H9 (cell line): ENCODE results near the gene GFM2. TPM values are rescaled to one million over a fixed set of nuclear protein-coding genes. Genes with fewer than 3 reads are reported as not detected.

Source experiments
- DNase-seq: peaks from one replicate; pipeline ENCODE4 v3.0.0-alpha.2; 2017
- H2AFZ ChIP-seq: one replicate; pipeline ENCODE4 v1.6.1; 2013; ENCODE audit warnings: mild to moderate bottlenecking, low read length, control low read depth, moderate library complexity
- H2AK5ac ChIP-seq: 2 replicates; pipeline ENCODE4 v1.6.1; 2013; ENCODE audit warnings: low read length, control low read depth, mixed read lengths; ENCODE audit not compliant: insufficient read length
- H2BK120ac ChIP-seq: one replicate; pipeline ENCODE4 v1.6.1; 2013; ENCODE audit warnings: low read depth, mild to moderate bottlenecking, low read length, control low read depth, inconsistent platforms; ENCODE audit not compliant: poor library complexity, severe bottlenecking
- H2BK12ac ChIP-seq: 2 replicates; pipeline ENCODE4 v1.6.1; 2013; ENCODE audit warnings: low read length, control low read depth, mixed read lengths, low read depth; ENCODE audit not compliant: insufficient read length
- H2BK15ac ChIP-seq: 2 replicates; pipeline ENCODE4 v1.6.1; 2013; ENCODE audit warnings: low read depth, low read length, control low read depth
- H2BK20ac ChIP-seq: one replicate; pipeline ENCODE4 v1.6.1; 2013; ENCODE audit warnings: low read depth, mild to moderate bottlenecking, low read length, control low read depth, inconsistent platforms; ENCODE audit not compliant: poor library complexity, severe bottlenecking
- H2BK5ac ChIP-seq: 2 replicates; pipeline ENCODE4 v1.6.1; 2013; ENCODE audit warnings: low read length, control low read depth, mixed read lengths; ENCODE audit not compliant: insufficient read length
- H3K14ac ChIP-seq: 2 replicates; pipeline ENCODE4 v1.6.1; 2013; ENCODE audit warnings: low read length, control low read depth; ENCODE audit not compliant: insufficient read depth
- H3K18ac ChIP-seq: 2 replicates; pipeline ENCODE4 v1.6.1; 2013; ENCODE audit warnings: low read depth, mild to moderate bottlenecking, mixed read lengths, low read length, control low read depth; ENCODE audit not compliant: insufficient read length
- H3K23ac ChIP-seq: 2 replicates; pipeline ENCODE4 v1.6.1; 2013; ENCODE audit warnings: low read length, control low read depth, mixed read lengths, low read depth; ENCODE audit not compliant: insufficient read length
- H3K23me2 ChIP-seq: 2 replicates; pipeline ENCODE4 v1.6.1; 2013; ENCODE audit warnings: low read depth, mild to moderate bottlenecking, mixed read lengths, low read length, control low read depth; ENCODE audit not compliant: insufficient read length, poor library complexity, severe bottlenecking
- H3K27ac ChIP-seq: 2 replicates; pipeline ENCODE4 v1.5.1; 2013; ENCODE audit warnings: low read length, control low read depth, mixed read lengths, low read depth; ENCODE audit not compliant: insufficient read length
- H3K27me3 ChIP-seq: 2 replicates; pipeline ENCODE4 v1.6.1; 2013; ENCODE audit warnings: low read length, control low read depth, inconsistent platforms; ENCODE audit not compliant: insufficient read depth
- H3K4ac ChIP-seq: 2 replicates; pipeline ENCODE4 v1.6.1; 2013; ENCODE audit warnings: low read depth, mild to moderate bottlenecking, control low read depth, inconsistent platforms, low read length, moderate library complexity
- H3K4me1 ChIP-seq: 2 replicates; pipeline ENCODE4 v1.6.1; 2013; ENCODE audit warnings: low read length, control low read depth, inconsistent platforms; ENCODE audit not compliant: insufficient read depth
- H3K4me2 ChIP-seq: 2 replicates; pipeline ENCODE4 v1.6.1; 2013; ENCODE audit warnings: low read length, control low read depth, mixed read lengths; ENCODE audit not compliant: insufficient read length, insufficient read depth
- H3K56ac ChIP-seq: 2 replicates; pipeline ENCODE4 v1.6.1; 2013; ENCODE audit warnings: low read depth, mild to moderate bottlenecking, mixed read lengths, low read length, control low read depth; ENCODE audit not compliant: insufficient read length
- H3K79me1 ChIP-seq: 2 replicates; pipeline ENCODE4 v1.6.1; 2013; ENCODE audit warnings: low read depth, mild to moderate bottlenecking, moderate library complexity, low read length, control low read depth, inconsistent platforms; ENCODE audit not compliant: insufficient read depth, poor library complexity, severe bottlenecking
- H3K79me2 ChIP-seq: 2 replicates; pipeline ENCODE4 v1.6.1; 2013; ENCODE audit warnings: low read length, control low read depth, inconsistent platforms; ENCODE audit not compliant: insufficient read depth
- H3K9ac ChIP-seq: 2 replicates; pipeline ENCODE4 v1.6.1; 2013; ENCODE audit warnings: low read length, control low read depth, mixed read lengths; ENCODE audit not compliant: insufficient read length; ENCODE audit errors: extremely low read depth
- H3K9me3 ChIP-seq: one replicate; pipeline ENCODE4 v1.6.1; 2013; ENCODE audit warnings: low read depth, low read length, inconsistent platforms; ENCODE audit not compliant: control insufficient read depth
- H3T11ph ChIP-seq: one replicate; pipeline ENCODE4 v1.6.1; 2013; ENCODE audit warnings: mild to moderate bottlenecking, low read length, control low read depth, inconsistent platforms
- H4K20me1 ChIP-seq: one replicate; pipeline ENCODE4 v1.6.1; 2013; ENCODE audit not compliant: control insufficient read depth, insufficient read length, insufficient read depth
- H4K5ac ChIP-seq: 2 replicates; pipeline ENCODE4 v1.6.1; 2013; ENCODE audit warnings: low read depth, mild to moderate bottlenecking, mixed read lengths, low read length, control low read depth; ENCODE audit not compliant: insufficient read length
- H4K8ac ChIP-seq: replicated peaks from 2 replicates; pipeline ENCODE4 v1.6.1; 2013; ENCODE audit warnings: low read length, control low read depth, mixed read lengths, low read depth; ENCODE audit not compliant: insufficient read length
- H4K91ac ChIP-seq: 2 replicates; pipeline ENCODE4 v1.6.1; 2013; ENCODE audit warnings: low read depth, mild to moderate bottlenecking, moderate library complexity, mixed read lengths, low read length, control low read depth; ENCODE audit not compliant: insufficient read length
- H3K27ac Mint-ChIP-seq, 3 experiments: 2 replicates in 2 of 3; 3 replicates in 1 of 3; pipeline ENCODE4 v1.8.0; 2020 to 2021; ENCODE audit warnings: mixed read lengths in 3 of 3, mild to moderate bottlenecking in 1 of 3, moderate library complexity in 1 of 3
- H3K27me3 Mint-ChIP-seq: 2 replicates; pipeline ENCODE4 v1.8.0; 2021; ENCODE audit warnings: low read depth, mild to moderate bottlenecking, moderate library complexity, mixed read lengths
- H3K36me3 Mint-ChIP-seq, 3 experiments: 2 replicates in 2 of 3; 3 replicates in 1 of 3; pipeline ENCODE4 v1.8.0; 2020 to 2021; ENCODE audit warnings: low read depth in 3 of 3, mixed read lengths in 3 of 3; ENCODE audit not compliant: insufficient read depth in 1 of 3
- H3K4me1 Mint-ChIP-seq, 2 experiments: 2 replicates each; pipeline ENCODE4 v1.8.0; 2020; ENCODE audit warnings: mixed read lengths in 2 of 2
- H3K4me3 Mint-ChIP-seq, 2 experiments: 2 replicates in 1 of 2; 3 replicates in 1 of 2; pipeline ENCODE4 v1.8.0; 2020 to 2021; ENCODE audit warnings: mild to moderate bottlenecking in 2 of 2, mixed read lengths in 2 of 2, moderate library complexity in 1 of 2
- H3K9me3 Mint-ChIP-seq, 2 experiments: 2 replicates in 1 of 2; 3 replicates in 1 of 2; pipeline ENCODE4 v1.8.0; 2020; ENCODE audit warnings: mild to moderate bottlenecking in 2 of 2, mixed read lengths in 2 of 2, moderate library complexity in 1 of 2
- CTCF ChIP-seq: fragments of 200-600 bp; sonication (generic); conservative IDR thresholded peaks from 3 replicates; pipeline ENCODE4 v1.8.0; 2021; ENCODE audit warnings: antibody characterized with exemption, mild to moderate bottlenecking
- WGBS: extraction: QIAGEN DNeasy Blood & Tissue Kit; methylation state at CpG from one replicate; pipeline ENCODE4 v1.1.7; 2013; ENCODE audit warnings: missing lambda C conversion rate, low lambda C conversion rate, mixed read lengths; ENCODE audit not compliant: insufficient read length; ENCODE audit errors: extremely low coverage; 5-methylcytosine and 5-hydroxymethylcytosine counted together
- total RNA-seq: library from RNA; stranded (reverse); gene quantifications from 2 replicates; pipeline ENCODE4 v1.2.1, GENCODE V29; 2021

GFM2 gene
- total RNA-seq, 1 experiment from 2014 or later: 30.0 TPM

DNA sequence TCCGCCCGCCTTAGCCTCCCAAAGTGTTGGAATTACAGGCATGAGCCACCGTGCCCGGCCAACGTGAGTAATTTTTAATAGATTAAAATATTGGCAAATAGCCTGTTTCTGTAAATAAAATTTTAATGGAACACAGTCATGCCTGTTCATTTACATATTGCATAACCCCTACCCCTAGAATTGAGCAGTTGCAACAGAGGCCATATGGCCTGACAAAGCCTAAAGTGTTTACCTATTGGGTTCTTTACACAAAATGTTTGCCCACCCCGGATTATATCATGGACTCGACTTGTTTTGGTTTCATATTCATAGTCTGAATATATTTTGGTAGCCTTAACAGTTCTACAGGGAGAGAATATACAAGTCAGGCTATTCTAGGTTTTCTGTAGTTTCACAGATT lies 5.4 kb upstream of the GFM2 start:
- no peak overlapping the region for H3K9ac ChIP-seq
- H3K9me3 Mint-ChIP-seq: no peaks in the 10 kb centered on the region
- H2BK120ac ChIP-seq: no peak overlapping the region
- no peak overlapping the region for H3K18ac ChIP-seq
- no peak overlapping the region for H3K4me2 ChIP-seq
- no peak overlapping the region for H2BK15ac ChIP-seq
- H4K20me1 ChIP-seq: no peaks in the 10 kb centered on the region
- DNase-seq: no peak
- peaks cover 21 to 74% (median 50%) of the 10 kb centered on the region in 3 experiments for H3K36me3 Mint-ChIP-seq
- no peak overlapping the region for H3K23ac ChIP-seq
- H3K27ac Mint-ChIP-seq: no peak overlapping the region
- H4K5ac ChIP-seq: no peak overlapping the region
- H2AK5ac ChIP-seq: no peak overlapping the region
- no peak overlapping the region for H3K4ac ChIP-seq
- no peak overlapping the region for H3K27ac ChIP-seq
- no peaks in the 10 kb centered on the region for H3K4me1 ChIP-seq
- no peak overlapping the region for H2BK12ac ChIP-seq
- H3K56ac ChIP-seq: no peak overlapping the region
- H3K9me3 ChIP-seq: no peaks in the 10 kb centered on the region
- H2BK20ac ChIP-seq: no peak overlapping the region
- no peak overlapping the region for H4K8ac ChIP-seq
- no peak overlapping the region for H3K4me3 Mint-ChIP-seq
- H2AFZ ChIP-seq: no peak overlapping the region
- peaks cover 4 to 7% of the 10 kb centered on the region in 2 experiments; a peak in 3 of 4 replicates for H3K4me1 Mint-ChIP-seq
- H3K27me3 Mint-ChIP-seq: no peaks in the 10 kb centered on the region
- no peak overlapping the region for H4K91ac ChIP-seq
- H3K23me2 ChIP-seq: no peaks in the 10 kb centered on the region
- no peak overlapping the region for H3T11ph ChIP-seq
- TF ChIP-seq CTCF: no peak
- no peak overlapping the region for H3K14ac ChIP-seq
- peaks cover 6% of the 10 kb centered on the region; the same call in 1 of the 2 replicates for H3K79me2 ChIP-seq
- no CpG with 5 or more reads among the region's 7 CpGs for WGBS
- H2BK5ac ChIP-seq: no peak overlapping the region
- H3K79me1 ChIP-seq: peaks cover 2% of the 10 kb centered on the region
- H3K27me3 ChIP-seq: no peaks in the 10 kb centered on the region
